Retinal pigment epithelial cell (primary cell): ENCODE results near the gene ZNF212.

Source experiments
- DNase-seq: peaks from one replicate; pipeline ENCODE4 v3.0.0-alpha.2; 2010; ENCODE audit warnings: low read depth
- H3K4me3 ChIP-seq: 2 replicates; pipeline ENCODE4 v1.5.1; 2011; ENCODE audit warnings: mild to moderate bottlenecking, low read length, control low read depth, moderate library complexity
- CTCF ChIP-seq: conservative IDR thresholded peaks from 2 replicates; pipeline ENCODE4 v1.5.1; 2011; ENCODE audit warnings: low read depth, low read length, control low read depth, inconsistent platforms

The ZNF212 gene

GRCh38 chr7:149284850-149285585 lies 45.6 kb downstream of the ZNF212 start:
- peak overlapping the region; percentile 73 for H3K4me3 ChIP-seq
- peak; percentile 60 for DNase-seq
- no peak for TF ChIP-seq CTCF

- no peak for DNase-seq
- H3K4me3 ChIP-seq, result peak overlapping the region; percentile 73
- no peak for TF ChIP-seq CTCF
Measured at GRCh38 chr7:149285603-149286002, 46.2 kb downstream of the ZNF212 start.

- no peak overlapping the region for H3K4me3 ChIP-seq
- DNase-seq, result no peak
- TF ChIP-seq CTCF, result no peak
Measured at GRCh38 chr7:149286811-149287400, 47.5 kb downstream of the ZNF212 start.

- H3K4me3 ChIP-seq, result no peak overlapping the region
- no peak for TF ChIP-seq CTCF
- no peak for DNase-seq
Measured at GRCh38 chr7:149287622-149288021, 48.2 kb downstream of the ZNF212 start.

GRCh38 chr7:149289262-149289661 lies 49.8 kb downstream of the ZNF212 start:
- DNase-seq, result no peak
- no peak overlapping the region for H3K4me3 ChIP-seq
- no peak for TF ChIP-seq CTCF

- DNase-seq, result no peak
- no peak overlapping the region for H3K4me3 ChIP-seq
- no peak for TF ChIP-seq CTCF
Measured at GRCh38 chr7:149289856-149290255, 50.4 kb downstream of the ZNF212 start.
